BJ (cell line): Measurements from ENCODE around the gene FRMD3. TPM values are rescaled to one million over a fixed set of nuclear protein-coding genes. Genes with fewer than 3 reads are reported as not detected.

Experiments used
- CTCF ChIA-PET: fragments of 350-600 bp; formaldehyde crosslinking; extraction: SDS; loops from one replicate; lab custom pipeline; 2021; ENCODE audit warnings: antibody characterized with exemption, inconsistent platforms; lab: Yijun Ruan, JAX
- POLR2A ChIA-PET: fragments of 300-600 bp; sonication (Branson Sonifier 250); formaldehyde crosslinking; extraction: SDS; loops from one replicate; lab custom pipeline; 2021; ENCODE audit warnings: antibody characterized with exemption; lab: Charles Lee
- DNase-seq: peaks from one replicate; pipeline ENCODE4 v3.0.0-alpha.2; 2011; ENCODE audit warnings: low read depth
- H3K27me3 ChIP-seq: 2 replicates; pipeline ENCODE4 v1.6.0; 2011; ENCODE audit warnings: low read length; ENCODE audit not compliant: control insufficient read depth, insufficient read depth
- H3K36me3 ChIP-seq: 2 replicates; pipeline ENCODE4 v1.5.1; 2011; ENCODE audit warnings: low read length; ENCODE audit not compliant: control insufficient read depth, insufficient read depth
- H3K4me3 ChIP-seq: 2 replicates; pipeline ENCODE4 v1.5.1; 2011; ENCODE audit warnings: low read depth, mild to moderate bottlenecking, control low read depth, low read length
- polyA plus RNA-seq: library from polyadenylated mRNA; depleted of rRNA; stranded (reverse); fragments of >200 nt; gene quantifications from 2 replicates; pipeline ENCODE4 v1.2.3, GENCODE V29; 2011
- TF ChIP-seq, protein P1 (sequence below): IDR thresholded peaks from 2 replicates; pipeline ENCODE4 v1.5.1; 2011; ENCODE audit warnings: low read depth, mild to moderate bottlenecking, control low read depth, inconsistent platforms, low read length, moderate library complexity; ENCODE audit not compliant: insufficient read depth

FRMD3 gene
- polyA plus RNA-seq, 1 experiment = 0.10 TPM

DNA sequence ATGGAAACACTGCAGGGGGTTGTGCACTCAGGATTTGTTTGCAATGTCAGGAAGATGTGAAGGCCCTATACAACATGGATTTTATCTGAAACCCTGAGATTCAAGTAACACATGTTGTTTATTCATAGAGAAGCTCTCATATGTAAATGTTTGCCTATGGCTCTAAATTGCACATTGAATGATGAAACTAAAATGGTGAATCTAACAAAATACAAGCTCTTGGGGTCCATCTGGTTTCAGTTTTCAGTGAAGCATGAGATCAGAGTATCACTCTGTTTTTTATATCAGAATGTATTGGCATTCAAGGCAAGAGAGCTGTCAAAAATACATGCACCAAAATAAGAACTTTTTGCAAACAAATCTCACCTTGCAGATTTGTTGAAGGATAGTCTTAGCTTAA is 19.6 kb upstream of the FRMD3 start:
- Histone ChIP-seq H3K36me3 (no peaks in the 10 kb centered on the region), H3K4me3 (no peak overlapping the region), H3K27me3 (no peaks in the 10 kb centered on the region)
- ChIA-PET POLR2A (no interaction called here), CTCF (no interaction called here)
- TF ChIP-seq, protein P1, sequence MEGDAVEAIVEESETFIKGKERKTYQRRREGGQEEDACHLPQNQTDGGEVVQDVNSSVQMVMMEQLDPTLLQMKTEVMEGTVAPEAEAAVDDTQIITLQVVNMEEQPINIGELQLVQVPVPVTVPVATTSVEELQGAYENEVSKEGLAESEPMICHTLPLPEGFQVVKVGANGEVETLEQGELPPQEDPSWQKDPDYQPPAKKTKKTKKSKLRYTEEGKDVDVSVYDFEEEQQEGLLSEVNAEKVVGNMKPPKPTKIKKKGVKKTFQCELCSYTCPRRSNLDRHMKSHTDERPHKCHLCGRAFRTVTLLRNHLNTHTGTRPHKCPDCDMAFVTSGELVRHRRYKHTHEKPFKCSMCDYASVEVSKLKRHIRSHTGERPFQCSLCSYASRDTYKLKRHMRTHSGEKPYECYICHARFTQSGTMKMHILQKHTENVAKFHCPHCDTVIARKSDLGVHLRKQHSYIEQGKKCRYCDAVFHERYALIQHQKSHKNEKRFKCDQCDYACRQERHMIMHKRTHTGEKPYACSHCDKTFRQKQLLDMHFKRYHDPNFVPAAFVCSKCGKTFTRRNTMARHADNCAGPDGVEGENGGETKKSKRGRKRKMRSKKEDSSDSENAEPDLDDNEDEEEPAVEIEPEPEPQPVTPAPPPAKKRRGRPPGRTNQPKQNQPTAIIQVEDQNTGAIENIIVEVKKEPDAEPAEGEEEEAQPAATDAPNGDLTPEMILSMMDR = no peak
- no peak for DNase-seq

DNA sequence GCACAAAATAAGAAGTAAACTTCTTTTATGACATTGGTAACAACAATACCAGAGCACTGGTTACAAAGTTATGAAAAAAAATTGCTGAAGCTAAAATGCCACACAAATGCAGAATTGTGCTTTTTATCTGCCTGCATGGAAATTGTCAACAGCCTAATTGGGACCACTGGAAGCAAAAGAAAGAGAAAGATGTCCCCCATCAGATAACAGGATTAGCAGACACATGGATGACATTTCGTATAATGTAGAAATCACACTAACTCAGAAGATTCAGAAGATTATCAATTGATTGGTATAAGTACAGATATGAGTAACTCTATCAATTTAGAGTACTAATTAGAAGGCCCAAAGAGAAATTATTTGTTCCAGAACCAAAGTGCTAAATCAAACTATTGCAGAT is 19.1 kb upstream of the FRMD3 start:
- ChIA-PET CTCF (no interaction called here), POLR2A (no interaction called here)
- TF ChIP-seq, protein P1 = no peak
- Histone ChIP-seq H3K36me3 (no peaks in the 10 kb centered on the region), H3K27me3 (no peaks in the 10 kb centered on the region), H3K4me3 (no peak overlapping the region)
- no peak for DNase-seq

DNA sequence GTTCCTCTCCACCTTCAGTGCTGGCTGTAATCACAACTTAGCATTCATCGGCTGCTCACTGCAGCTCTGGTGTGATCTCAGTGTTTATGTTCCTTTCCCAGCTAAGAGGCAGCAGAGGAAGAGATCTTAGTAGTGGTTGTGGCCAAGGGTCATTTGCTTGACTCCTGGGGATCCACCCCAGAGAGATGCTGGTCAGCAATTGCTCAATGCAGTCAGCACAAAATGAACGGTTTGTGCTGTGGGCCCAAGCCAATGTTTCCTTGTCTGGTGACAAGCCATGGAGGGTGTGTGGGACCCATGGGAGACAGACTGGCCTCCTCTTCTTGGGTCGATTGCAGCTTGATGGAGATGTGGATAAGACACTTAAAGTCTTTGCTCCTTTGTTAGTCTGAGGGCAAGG is 16.1 kb upstream of the FRMD3 start:
- Histone ChIP-seq H3K27me3 (no peaks in the 10 kb centered on the region), H3K36me3 (no peaks in the 10 kb centered on the region), H3K4me3 (no peak overlapping the region)
- TF ChIP-seq, protein P1 = no peak
- ChIA-PET CTCF (interaction anchor here (1.9 kb wide), 1 partner anchor 220 kb away, joined by 9 read pairs; no protein-coding TSS in a partner anchor), POLR2A (no interaction called here)
- DNase-seq = no peak

DNA sequence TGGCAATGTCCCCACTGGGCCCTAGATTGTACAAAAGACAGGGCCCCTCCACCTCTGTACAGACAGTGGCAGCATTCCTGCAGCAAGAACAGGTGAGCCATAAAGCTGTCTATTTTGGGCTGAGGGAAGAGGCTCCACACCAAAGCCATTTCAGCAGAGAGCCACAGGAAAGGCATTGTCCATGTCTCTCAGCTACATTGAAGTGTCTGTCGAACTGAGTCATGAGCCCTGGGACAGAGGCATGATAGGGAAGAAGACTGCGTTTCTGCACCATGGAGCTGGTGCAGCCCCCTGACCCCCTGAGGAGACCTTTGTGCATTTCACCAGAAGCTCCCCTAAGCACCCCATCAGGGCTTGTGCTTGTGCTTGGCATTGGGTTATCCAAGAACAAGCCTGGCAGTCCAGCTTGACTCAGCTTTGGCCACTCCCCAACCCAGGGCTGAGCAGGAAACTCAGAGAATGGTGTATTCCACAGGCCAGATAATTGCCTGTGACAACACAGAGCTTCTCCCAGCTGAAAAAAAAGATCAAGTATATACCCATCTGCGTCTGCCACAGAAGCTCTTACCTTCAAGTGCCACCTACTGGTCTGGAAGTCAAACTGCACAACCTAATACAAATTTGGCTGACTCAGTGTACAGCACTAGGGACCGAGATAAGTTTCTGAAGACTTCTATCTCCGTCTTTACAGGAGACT is 5.9 kb upstream of the FRMD3 start:
- CTCF ChIA-PET = interaction anchor here (0.7 to 6.4 kb wide), 14 partner anchors 9 to 217 kb away, joined by 3 to 73 read pairs (median 4); no protein-coding TSS in a partner anchor
- DNase-seq = peak; percentile 41
- TF ChIP-seq, protein P1 = peak; percentile 77
- H3K4me3 ChIP-seq = no peak overlapping the region
- H3K36me3 ChIP-seq = no peaks in the 10 kb centered on the region
- POLR2A ChIA-PET = interaction anchor here (0.6 kb wide), 1 partner anchor 11 kb away, joined by 3 read pairs; no protein-coding TSS in a partner anchor
- peaks cover 2% of the 10 kb centered on the region for H3K27me3 ChIP-seq

DNA sequence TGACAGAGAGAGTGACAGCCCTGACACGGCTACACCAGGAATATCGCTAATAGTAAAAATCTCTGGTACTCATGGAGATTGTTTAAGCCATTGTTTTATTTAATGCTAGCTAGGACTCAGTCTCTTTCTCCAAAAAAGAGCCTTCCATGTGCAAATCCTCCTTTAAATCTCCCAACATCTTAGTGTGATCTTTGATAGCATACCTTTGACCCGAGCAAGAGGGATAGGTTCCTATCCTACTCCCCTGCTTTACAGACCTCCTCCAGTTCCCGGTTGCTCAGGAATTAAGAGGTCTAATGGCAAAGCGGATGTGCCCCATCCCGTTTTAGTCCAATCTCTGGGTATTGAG is 663 bp upstream of the FRMD3 start:
- DNase-seq = no peak
- CTCF ChIA-PET = interaction anchor here (0.7 to 2.0 kb wide), 6 partner anchors 12 to 208 kb away, joined by 3 to 15 read pairs (median 5); no protein-coding TSS in a partner anchor
- POLR2A ChIA-PET = no interaction called here
- Histone ChIP-seq H3K4me3 (peak overlapping the region; percentile 57), H3K27me3 (peaks cover 10% of the 10 kb centered on the region), H3K36me3 (no peaks in the 10 kb centered on the region)
- TF ChIP-seq, protein P1 = no peak
